Activated CD8-positive, alpha-beta memory T cell treated with anti-CD3 and anti-CD28 coated beads for 36 hours (primary cell): ENCODE measurements around the gene TNKS1BP1. TPM values are rescaled to one million over a fixed set of nuclear protein-coding genes. Genes with fewer than 3 reads are reported as not detected.
"Not testable (repeated sequence)": the region's sequence is repeated elsewhere in the genome, so short reads cannot be mapped to it uniquely, and the experiment has no call there.

Experiments
- CTCF ChIA-PET: fragments of 350-600 bp; sonication (Branson Sonifier 250); formaldehyde crosslinking; loops from one replicate; lab custom pipeline; 2021; ENCODE audit warnings: antibody characterized with exemption; lab: Charles Lee
- POLR2A ChIA-PET: fragments of 350-600 bp; sonication (Branson Sonifier 250); formaldehyde crosslinking; loops from one replicate; lab custom pipeline; 2021; ENCODE audit warnings: antibody characterized with exemption; lab: Charles Lee
- total RNA-seq, 2 experiments: library from RNA; stranded (reverse); gene quantifications; one replicate each; pipeline ENCODE4 v1.2.3, GENCODE V29; 2021

TNKS1BP1 gene
- 10 to 100 TPM; 13.3 to 13.8 TPM for total RNA-seq

GRCh38 chr11:57324886-57325734 is at the start of gene TNKS1BP1:
TSS of gene TNKS1BP1 (minus strand) at chr11:57324952. CDS start at chr11:57321885, 3,067 bp downstream.
- CTCF ChIA-PET, result interaction anchor here (0.6 to 1.4 kb wide), 6 partner anchors 10 to 499 kb away, joined by 3 to 4 read pairs (median 3); partner anchors contain the start of genes SSRP1 and ZDHHC5
- POLR2A ChIA-PET, result interaction anchor here (0.5 to 2.0 kb wide), 3 partner anchors 11 to 152 kb away, joined by 3 to 19 read pairs (median 4); partner anchors contain the start of gene SSRP1

- CTCF ChIA-PET, result no interaction called here
Observed at GRCh38 chr11:57373146-57373545, 48.4 kb upstream of the TNKS1BP1 start.

GRCh38 chr11:57370941-57371340 is 46.2 kb upstream of the TNKS1BP1 start:
- ChIA-PET CTCF (no interaction called here), POLR2A (no interaction called here)

More at GRCh38 chr11:57373146-57373545, 48.4 kb upstream of the TNKS1BP1 start:
- POLR2A ChIA-PET, result no interaction called here

- CTCF ChIA-PET, result no interaction called here
Observed at GRCh38 chr11:57370251-57370650, 45.5 kb upstream of the TNKS1BP1 start.

GRCh38 chr11:57368845-57369232 is 44.1 kb upstream of the TNKS1BP1 start:
- POLR2A ChIA-PET, result no interaction called here
- CTCF ChIA-PET, result interaction anchor here (1.7 kb wide), 1 partner anchor 88 kb away, joined by 4 read pairs; no protein-coding TSS in a partner anchor

More at GRCh38 chr11:57370251-57370650, 45.5 kb upstream of the TNKS1BP1 start:
- POLR2A ChIA-PET, result no interaction called here

GRCh38 chr11:57368106-57368844 is 43.5 kb upstream of the TNKS1BP1 start:
- POLR2A ChIA-PET, result no interaction called here
- CTCF ChIA-PET, result interaction anchor here (1.7 kb wide), 1 partner anchor 89 kb away, joined by 4 read pairs; no protein-coding TSS in a partner anchor

GRCh38 chr11:57364851-57365660 is 40.3 kb upstream of the TNKS1BP1 start:
- POLR2A ChIA-PET, result no interaction called here
- CTCF ChIA-PET, result no interaction called here

- ChIA-PET CTCF (interaction anchor here (0.8 kb wide), 1 partner anchor 18 kb away, joined by 3 read pairs; no protein-coding TSS in a partner anchor), POLR2A (no interaction called here)
Observed at GRCh38 chr11:57363131-57364080, 38.7 kb upstream of the TNKS1BP1 start.

GRCh38 chr11:57361926-57362325 is 37.2 kb upstream of the TNKS1BP1 start:
- ChIA-PET POLR2A (no interaction called here), CTCF (interaction anchor here (1.9 kb wide), 1 partner anchor 97 kb away, joined by 4 read pairs; no protein-coding TSS in a partner anchor)

GRCh38 chr11:57361420-57361819 is 36.7 kb upstream of the TNKS1BP1 start:
- CTCF ChIA-PET, result interaction anchor here (1.9 kb wide), 1 partner anchor 97 kb away, joined by 4 read pairs; no protein-coding TSS in a partner anchor
- POLR2A ChIA-PET, result not testable (repeated sequence)

- POLR2A ChIA-PET, result no interaction called here
- CTCF ChIA-PET, result interaction anchor here (1.9 kb wide), 1 partner anchor 98 kb away, joined by 4 read pairs; no protein-coding TSS in a partner anchor
Observed at GRCh38 chr11:57360991-57361390, 36.2 kb upstream of the TNKS1BP1 start.

- CTCF ChIA-PET, result interaction anchor here (1.2 to 1.3 kb wide), 2 partner anchors 11 to 123 kb away, joined by 4 to 5 read pairs; no protein-coding TSS in a partner anchor
Observed at GRCh38 chr11:57359896-57360690, 35.3 kb upstream of the TNKS1BP1 start.

GRCh38 chr11:57359396-57359795 is 34.6 kb upstream of the TNKS1BP1 start:
- ChIA-PET CTCF (interaction anchor here (1.2 to 1.3 kb wide), 2 partner anchors 10 to 124 kb away, joined by 4 to 5 read pairs; no protein-coding TSS in a partner anchor), POLR2A (no interaction called here)

More at GRCh38 chr11:57359896-57360690, 35.3 kb upstream of the TNKS1BP1 start:
- POLR2A ChIA-PET, result no interaction called here

- ChIA-PET CTCF (no interaction called here), POLR2A (no interaction called here)
Observed at GRCh38 chr11:57358991-57359390, 34.2 kb upstream of the TNKS1BP1 start.

- CTCF ChIA-PET, result no interaction called here
- POLR2A ChIA-PET, result no interaction called here
Observed at GRCh38 chr11:57358543-57358961, 33.8 kb upstream of the TNKS1BP1 start.

GRCh38 chr11:57357856-57358255 is 33.1 kb upstream of the TNKS1BP1 start:
- ChIA-PET POLR2A (no interaction called here), CTCF (no interaction called here)

- ChIA-PET POLR2A (no interaction called here), CTCF (no interaction called here)
Observed at GRCh38 chr11:57357310-57357709, 32.6 kb upstream of the TNKS1BP1 start.
